ENCODE measurements around the gene ZNF620.

- TF ChIP-seq POLR2A (IDR thresholded peaks at IDR 0.05) (no peak), CTCF (IDR thresholded peaks at IDR 0.05) (no peak), POLR2AphosphoS5 (IDR thresholded peaks at IDR 0.05) (no peak)
Measured at GRCh38 chr3:40518067-40518466, 12.2 kb downstream of the ZNF620 start.
